PC-9 (cell line): ENCODE results near the gene DNAJC21.

ENCODE experiments used
- CTCF ChIP-seq: fragments of 200-600 bp; sonication (generic); conservative IDR thresholded peaks from 2 replicates; pipeline ENCODE4 v1.6.1; 2017; ENCODE audit warnings: mixed run types, antibody characterized with exemption, mild to moderate bottlenecking, moderate library complexity
- EZH2 ChIP-seq: fragments of 200-600 bp; sonication (generic); IDR thresholded peaks from 2 replicates; pipeline ENCODE4 v1.8.0; 2017; ENCODE audit warnings: antibody characterized with exemption, low read depth

GRCh38 chr5:34967540-34967939 is 38.2 kb downstream of the DNAJC21 start:
- TF ChIP-seq CTCF (no peak), EZH2 (no peak)
